Liver (tissue), 8 donors: Measurements from ENCODE around the gene SORL1-AS1.

Experiments used
- DNase-seq: peaks from one replicate; pipeline ENCODE4 v3.0.0-alpha.2; 2017; ENCODE audit warnings: low spot score
- H3K27ac ChIP-seq, 2 donors: one replicate each; pipeline ENCODE4 v1.7.0; 2013; ENCODE audit warnings: inconsistent platforms in 2 of 2, low read length in 2 of 2, control low read depth in 1 of 2, low read depth in 1 of 2, mild to moderate bottlenecking in 1 of 2
- H3K27me3 ChIP-seq, 4 donors: one replicate each; pipeline versions ENCODE4 v1.6.1 to v1.7.0; 2013; ENCODE audit warnings: low read length in 3 of 4, inconsistent platforms in 1 of 4, mild to moderate bottlenecking in 1 of 4, moderate library complexity in 1 of 4; ENCODE audit not compliant: control insufficient read depth in 4 of 4, insufficient read depth in 4 of 4
- H3K36me3 ChIP-seq, 4 donors: one replicate each; pipeline versions ENCODE4 v1.6.1 to v1.7.0; 2013; ENCODE audit warnings: low read length in 3 of 4, mild to moderate bottlenecking in 3 of 4, low read depth in 1 of 4, moderate library complexity in 1 of 4; ENCODE audit not compliant: control insufficient read depth in 4 of 4, insufficient read depth in 3 of 4
- H3K4me1 ChIP-seq, 4 donors: one replicate each; pipeline versions ENCODE4 v1.6.1 to v1.7.0; 2013; ENCODE audit warnings: low read length in 3 of 4, mild to moderate bottlenecking in 3 of 4, moderate library complexity in 1 of 4; ENCODE audit not compliant: control insufficient read depth in 4 of 4, insufficient read depth in 4 of 4
- H3K4me3 ChIP-seq, 3 donors: one replicate each; pipeline versions ENCODE4 v1.6.1 to v1.7.0; 2013; ENCODE audit warnings: low read length in 3 of 3, control low read depth in 1 of 3, low read depth in 1 of 3, mild to moderate bottlenecking in 1 of 3
- H3K9ac ChIP-seq, 2 donors: one replicate each; pipeline ENCODE4 v1.7.0; 2013; ENCODE audit warnings: low read length in 2 of 2, mild to moderate bottlenecking in 2 of 2, moderate library complexity in 2 of 2, control low read depth in 1 of 2, low read depth in 1 of 2
- H3K9me3 ChIP-seq, 4 donors: one replicate each; pipeline versions ENCODE4 v1.6.1 to v1.7.0; 2013; ENCODE audit warnings: low read length in 3 of 4; ENCODE audit not compliant: control insufficient read depth in 4 of 4
- EGR1 ChIP-seq, 2 donors: IDR thresholded peaks; 2 replicates each; pipeline ENCODE4 v1.6.1; 2016 to 2018; ENCODE audit warnings: antibody characterized with exemption in 2 of 2, low read depth in 2 of 2
- FOXA1 ChIP-seq: IDR thresholded peaks from 2 replicates; pipeline ENCODE4 v1.6.1; 2016; ENCODE audit warnings: antibody characterized with exemption
- FOXA2 ChIP-seq: IDR thresholded peaks from 2 replicates; pipeline ENCODE4 v1.6.1; 2016; ENCODE audit warnings: antibody characterized with exemption
- GABPA ChIP-seq, 2 donors: IDR thresholded peaks in 1 of 2; conservative IDR thresholded peaks in 1 of 2; 2 replicates each; pipeline ENCODE4 v1.6.1; 2016; ENCODE audit warnings: antibody characterized with exemption in 2 of 2, mild to moderate bottlenecking in 1 of 2, moderate library complexity in 1 of 2
- HNF4A ChIP-seq, 2 donors: conservative IDR thresholded peaks; 2 replicates each; pipeline ENCODE4 v1.6.1; 2016; ENCODE audit warnings: antibody characterized with exemption in 2 of 2, mild to moderate bottlenecking in 2 of 2
- HNF4G ChIP-seq: IDR thresholded peaks from 2 replicates; pipeline ENCODE4 v1.6.1; 2016; ENCODE audit warnings: antibody characterized with exemption
- JUND ChIP-seq, 2 donors: IDR thresholded peaks; 2 replicates each; pipeline ENCODE4 v1.6.1; 2016; ENCODE audit warnings: antibody characterized with exemption in 2 of 2
- NR2F2 ChIP-seq: IDR thresholded peaks from 2 replicates; pipeline ENCODE4 v1.6.1; 2016; ENCODE audit warnings: antibody characterized with exemption
- RAD21 ChIP-seq, 2 donors: IDR thresholded peaks; 2 replicates each; pipeline ENCODE4 v1.6.1; 2016; ENCODE audit warnings: antibody characterized with exemption in 2 of 2, mild to moderate bottlenecking in 2 of 2
- RXRA ChIP-seq, 2 donors: IDR thresholded peaks; 2 replicates each; pipeline ENCODE4 v1.6.1; 2017 to 2018; ENCODE audit warnings: antibody characterized with exemption in 2 of 2, mild to moderate bottlenecking in 1 of 2
- SP1 ChIP-seq: IDR thresholded peaks from 2 replicates; pipeline ENCODE4 v1.6.1; 2018; ENCODE audit warnings: antibody characterized with exemption, mild to moderate bottlenecking
- YY1 ChIP-seq: IDR thresholded peaks from 2 replicates; pipeline ENCODE4 v1.6.1; 2016; ENCODE audit warnings: antibody characterized with exemption, mild to moderate bottlenecking
- WGBS: extraction: QIAGEN DNeasy Blood & Tissue Kit; methylation state at CpG from one replicate; pipeline ENCODE4 v1.1.7; 2013; 5-methylcytosine and 5-hydroxymethylcytosine counted together
- TF ChIP-seq, protein P1 (sequence below): IDR thresholded peaks from 2 replicates; pipeline ENCODE4 v1.6.1; 2016; ENCODE audit warnings: antibody characterized with exemption, mild to moderate bottlenecking
- TF ChIP-seq, protein P2 (sequence below): fragments of 150-350 bp; IDR thresholded peaks from 2 replicates; pipeline ENCODE4 v1.5.1; 2017; ENCODE audit warnings: improper control_type of control experiment, low read depth, low read length; ENCODE audit not compliant: missing input control
- TF ChIP-seq, protein P3 (sequence below): IDR thresholded peaks from 2 replicates; pipeline ENCODE4 v1.6.1; 2016; ENCODE audit warnings: antibody characterized with exemption
- TF ChIP-seq, protein P4 (sequence below): IDR thresholded peaks from 2 replicates; pipeline ENCODE4 v1.6.1; 2016; ENCODE audit warnings: antibody characterized with exemption
- TF ChIP-seq, protein P5 (sequence below): IDR thresholded peaks from 2 replicates; pipeline ENCODE4 v1.6.1; 2016; ENCODE audit warnings: antibody characterized with exemption
- donor health status: healthy.
- donor health status: healthy.
- donor health status: healthy.
- donor health status: healthy.
- donor health status: healthy.

The SORL1-AS1 gene

DNA sequence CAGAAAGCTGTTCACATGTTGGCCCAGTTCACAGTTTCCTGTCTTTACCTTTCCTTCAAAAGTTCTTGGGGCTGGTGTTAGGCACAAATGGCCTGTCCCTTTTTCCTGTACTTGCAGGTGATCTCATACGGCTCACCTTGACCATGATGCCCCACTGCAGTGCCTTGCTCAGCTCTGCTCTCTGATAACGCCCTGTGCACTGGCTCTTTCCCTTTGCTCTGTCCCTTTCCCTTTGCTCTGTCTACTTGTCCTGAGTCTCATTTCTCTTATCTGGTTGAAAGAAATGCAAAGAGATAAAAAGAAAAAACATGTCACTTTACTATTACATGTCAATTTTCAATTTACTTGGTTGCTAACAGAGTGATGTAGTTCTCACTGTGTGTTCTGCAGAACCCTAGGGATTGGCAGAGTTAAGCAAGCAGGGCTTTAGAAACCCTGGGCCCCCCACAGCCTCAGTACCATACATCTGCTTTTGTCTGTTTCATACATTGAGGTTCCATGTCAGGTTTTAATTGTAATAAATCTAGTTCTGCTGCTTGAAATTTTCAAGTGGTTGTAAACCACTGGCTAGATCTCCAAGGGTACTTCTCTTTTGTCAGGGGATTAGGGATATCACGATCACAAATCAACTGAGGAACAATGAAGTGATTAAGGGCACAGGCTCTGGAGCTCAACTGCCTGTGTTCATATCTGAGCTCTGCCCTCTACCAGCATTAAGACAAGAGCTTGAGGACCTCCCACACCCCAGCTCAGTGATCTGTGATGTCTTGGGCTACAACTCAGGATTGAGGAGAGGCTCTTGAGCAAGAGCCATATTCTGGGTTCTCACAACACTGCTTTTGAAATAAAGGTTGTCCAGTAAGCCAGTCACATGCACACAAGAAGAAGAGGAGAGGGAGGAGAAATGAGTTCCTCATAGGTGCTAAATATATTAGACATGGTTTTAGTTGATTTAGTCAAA is 16.9 kb downstream of the SORL1-AS1 start (continued):
- TF ChIP-seq EGR1 (IDR thresholded peaks at IDR 0.05; ENCODE audit: low read depth in 2 of 2) (no peak), FOXA1 (no peak)
- TF ChIP-seq, protein P1, sequence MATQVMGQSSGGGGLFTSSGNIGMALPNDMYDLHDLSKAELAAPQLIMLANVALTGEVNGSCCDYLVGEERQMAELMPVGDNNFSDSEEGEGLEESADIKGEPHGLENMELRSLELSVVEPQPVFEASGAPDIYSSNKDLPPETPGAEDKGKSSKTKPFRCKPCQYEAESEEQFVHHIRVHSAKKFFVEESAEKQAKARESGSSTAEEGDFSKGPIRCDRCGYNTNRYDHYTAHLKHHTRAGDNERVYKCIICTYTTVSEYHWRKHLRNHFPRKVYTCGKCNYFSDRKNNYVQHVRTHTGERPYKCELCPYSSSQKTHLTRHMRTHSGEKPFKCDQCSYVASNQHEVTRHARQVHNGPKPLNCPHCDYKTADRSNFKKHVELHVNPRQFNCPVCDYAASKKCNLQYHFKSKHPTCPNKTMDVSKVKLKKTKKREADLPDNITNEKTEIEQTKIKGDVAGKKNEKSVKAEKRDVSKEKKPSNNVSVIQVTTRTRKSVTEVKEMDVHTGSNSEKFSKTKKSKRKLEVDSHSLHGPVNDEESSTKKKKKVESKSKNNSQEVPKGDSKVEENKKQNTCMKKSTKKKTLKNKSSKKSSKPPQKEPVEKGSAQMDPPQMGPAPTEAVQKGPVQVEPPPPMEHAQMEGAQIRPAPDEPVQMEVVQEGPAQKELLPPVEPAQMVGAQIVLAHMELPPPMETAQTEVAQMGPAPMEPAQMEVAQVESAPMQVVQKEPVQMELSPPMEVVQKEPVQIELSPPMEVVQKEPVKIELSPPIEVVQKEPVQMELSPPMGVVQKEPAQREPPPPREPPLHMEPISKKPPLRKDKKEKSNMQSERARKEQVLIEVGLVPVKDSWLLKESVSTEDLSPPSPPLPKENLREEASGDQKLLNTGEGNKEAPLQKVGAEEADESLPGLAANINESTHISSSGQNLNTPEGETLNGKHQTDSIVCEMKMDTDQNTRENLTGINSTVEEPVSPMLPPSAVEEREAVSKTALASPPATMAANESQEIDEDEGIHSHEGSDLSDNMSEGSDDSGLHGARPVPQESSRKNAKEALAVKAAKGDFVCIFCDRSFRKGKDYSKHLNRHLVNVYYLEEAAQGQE = no peak

DNA sequence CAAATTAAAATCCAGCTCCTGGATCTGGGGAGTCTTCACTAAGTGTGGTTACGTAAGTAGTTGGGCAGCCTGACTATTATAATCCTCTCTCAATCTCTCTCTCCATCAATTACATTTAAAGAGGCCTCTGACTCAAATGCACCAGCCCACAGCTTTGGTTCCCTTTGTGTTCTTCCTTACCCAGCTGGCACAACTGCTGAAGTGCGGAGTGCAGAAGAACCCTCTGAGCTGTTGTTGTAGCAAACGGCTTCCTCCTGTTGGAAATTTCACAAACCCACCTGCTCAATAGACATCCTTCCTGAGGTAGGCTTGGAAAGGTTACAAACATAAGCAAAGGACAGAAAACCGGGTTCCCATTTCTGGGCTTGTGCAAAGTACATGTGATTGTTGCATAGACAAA is 17.6 kb downstream of the SORL1-AS1 start:
- no peaks in the 10 kb centered on the region for H3K27me3 ChIP-seq
- TF ChIP-seq HNF4G (no peak), FOXA1 (no peak), GABPA (IDR thresholded peaks at IDR 0.05 in 1 of 2, conservative IDR thresholded peaks at IDR 0.05 in 1 of 2) (no peak), EGR1 (IDR thresholded peaks at IDR 0.05; ENCODE audit: low read depth in 2 of 2) (no peak), SP1 (no peak), JUND (IDR thresholded peaks at IDR 0.05) (no peak), RAD21 (IDR thresholded peaks at IDR 0.05) (no peak), FOXA2 (no peak), RXRA (IDR thresholded peaks at IDR 0.05) (no peak), HNF4A (conservative IDR thresholded peaks at IDR 0.05) (no peak), NR2F2 (no peak), YY1 (no peak)
- TF ChIP-seq, protein P1 = no peak
- TF ChIP-seq, protein P2, sequence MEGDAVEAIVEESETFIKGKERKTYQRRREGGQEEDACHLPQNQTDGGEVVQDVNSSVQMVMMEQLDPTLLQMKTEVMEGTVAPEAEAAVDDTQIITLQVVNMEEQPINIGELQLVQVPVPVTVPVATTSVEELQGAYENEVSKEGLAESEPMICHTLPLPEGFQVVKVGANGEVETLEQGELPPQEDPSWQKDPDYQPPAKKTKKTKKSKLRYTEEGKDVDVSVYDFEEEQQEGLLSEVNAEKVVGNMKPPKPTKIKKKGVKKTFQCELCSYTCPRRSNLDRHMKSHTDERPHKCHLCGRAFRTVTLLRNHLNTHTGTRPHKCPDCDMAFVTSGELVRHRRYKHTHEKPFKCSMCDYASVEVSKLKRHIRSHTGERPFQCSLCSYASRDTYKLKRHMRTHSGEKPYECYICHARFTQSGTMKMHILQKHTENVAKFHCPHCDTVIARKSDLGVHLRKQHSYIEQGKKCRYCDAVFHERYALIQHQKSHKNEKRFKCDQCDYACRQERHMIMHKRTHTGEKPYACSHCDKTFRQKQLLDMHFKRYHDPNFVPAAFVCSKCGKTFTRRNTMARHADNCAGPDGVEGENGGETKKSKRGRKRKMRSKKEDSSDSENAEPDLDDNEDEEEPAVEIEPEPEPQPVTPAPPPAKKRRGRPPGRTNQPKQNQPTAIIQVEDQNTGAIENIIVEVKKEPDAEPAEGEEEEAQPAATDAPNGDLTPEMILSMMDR = no peak
- TF ChIP-seq, protein P3, sequence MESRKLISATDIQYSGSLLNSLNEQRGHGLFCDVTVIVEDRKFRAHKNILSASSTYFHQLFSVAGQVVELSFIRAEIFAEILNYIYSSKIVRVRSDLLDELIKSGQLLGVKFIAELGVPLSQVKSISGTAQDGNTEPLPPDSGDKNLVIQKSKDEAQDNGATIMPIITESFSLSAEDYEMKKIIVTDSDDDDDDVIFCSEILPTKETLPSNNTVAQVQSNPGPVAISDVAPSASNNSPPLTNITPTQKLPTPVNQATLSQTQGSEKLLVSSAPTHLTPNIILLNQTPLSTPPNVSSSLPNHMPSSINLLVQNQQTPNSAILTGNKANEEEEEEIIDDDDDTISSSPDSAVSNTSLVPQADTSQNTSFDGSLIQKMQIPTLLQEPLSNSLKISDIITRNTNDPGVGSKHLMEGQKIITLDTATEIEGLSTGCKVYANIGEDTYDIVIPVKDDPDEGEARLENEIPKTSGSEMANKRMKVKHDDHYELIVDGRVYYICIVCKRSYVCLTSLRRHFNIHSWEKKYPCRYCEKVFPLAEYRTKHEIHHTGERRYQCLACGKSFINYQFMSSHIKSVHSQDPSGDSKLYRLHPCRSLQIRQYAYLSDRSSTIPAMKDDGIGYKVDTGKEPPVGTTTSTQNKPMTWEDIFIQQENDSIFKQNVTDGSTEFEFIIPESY = no peak
- TF ChIP-seq, protein P4, sequence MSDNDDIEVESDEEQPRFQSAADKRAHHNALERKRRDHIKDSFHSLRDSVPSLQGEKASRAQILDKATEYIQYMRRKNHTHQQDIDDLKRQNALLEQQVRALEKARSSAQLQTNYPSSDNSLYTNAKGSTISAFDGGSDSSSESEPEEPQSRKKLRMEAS = no peak
- TF ChIP-seq, protein P5, sequence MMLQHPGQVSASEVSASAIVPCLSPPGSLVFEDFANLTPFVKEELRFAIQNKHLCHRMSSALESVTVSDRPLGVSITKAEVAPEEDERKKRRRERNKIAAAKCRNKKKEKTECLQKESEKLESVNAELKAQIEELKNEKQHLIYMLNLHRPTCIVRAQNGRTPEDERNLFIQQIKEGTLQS = no peak
- H3K27ac ChIP-seq = no peak overlapping the region
- H3K36me3 ChIP-seq = no peaks in the 10 kb centered on the region
- H3K9me3 ChIP-seq = no peaks in the 10 kb centered on the region
- DNase-seq = no peak
- peaks cover 0 to 11% (median 6%) of the 10 kb centered on the region in 4 donors for H3K4me1 ChIP-seq
- no peak overlapping the region for H3K9ac ChIP-seq
- 75% methylated on average over 4 of the region's 4 CpGs for WGBS
- H3K4me3 ChIP-seq = no peak overlapping the region
